GM21529 (cell line): ENCODE data around the gene ATP13A4.
"Not testable (repeated sequence)": the region's sequence is repeated elsewhere in the genome, so short reads cannot be mapped to it uniquely, and the experiment has no call there.

Experiments used
- ATAC-seq: cut with Tn5 transposase; IDR thresholded peaks from one replicate; pipeline ENCODE4 v1.9.1; 2021; ENCODE audit not compliant: unreplicated experiment

ATP13A4 gene

DNA sequence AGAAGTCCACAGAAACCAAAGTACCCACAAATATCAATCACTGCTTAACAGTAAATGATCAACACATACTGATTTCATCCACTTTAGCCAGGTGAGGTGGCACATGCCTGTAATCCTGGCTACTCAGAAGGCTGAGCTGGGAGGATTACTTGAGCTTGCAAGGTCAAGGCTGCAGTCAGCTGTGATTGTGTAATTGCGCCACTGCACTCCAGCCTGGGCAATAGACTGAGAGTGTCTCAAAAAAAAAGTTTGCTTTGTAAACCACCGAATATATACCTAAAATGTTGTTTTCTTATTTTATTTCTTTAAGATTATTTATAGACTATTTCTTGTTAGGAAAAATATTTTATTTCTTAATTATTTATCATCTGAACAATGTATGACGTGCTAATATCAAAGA lies 8.7 kb upstream of the ATP13A4 start:
- ATAC-seq: no peak

DNA sequence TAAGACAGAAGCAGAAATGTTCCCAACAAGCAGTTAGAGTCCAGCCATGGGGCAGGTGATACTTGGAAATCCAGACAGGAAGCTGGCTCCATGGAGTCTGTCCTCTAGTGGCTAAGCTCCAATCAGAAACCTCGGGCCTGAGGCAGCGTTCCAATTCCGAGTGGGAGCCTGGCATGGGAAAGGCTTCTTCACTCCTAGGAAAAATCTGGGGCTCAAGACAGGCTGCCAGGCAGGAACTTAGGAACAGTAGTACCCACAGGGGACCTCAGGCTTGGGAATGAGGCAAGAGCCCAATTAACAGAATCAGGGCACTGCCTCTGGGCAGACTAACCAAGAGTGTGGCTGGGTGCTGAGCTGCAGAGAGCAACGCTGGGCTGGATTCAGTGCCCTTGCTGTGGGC lies 6.2 kb upstream of the ATP13A4 start:
- no peak for ATAC-seq

DNA sequence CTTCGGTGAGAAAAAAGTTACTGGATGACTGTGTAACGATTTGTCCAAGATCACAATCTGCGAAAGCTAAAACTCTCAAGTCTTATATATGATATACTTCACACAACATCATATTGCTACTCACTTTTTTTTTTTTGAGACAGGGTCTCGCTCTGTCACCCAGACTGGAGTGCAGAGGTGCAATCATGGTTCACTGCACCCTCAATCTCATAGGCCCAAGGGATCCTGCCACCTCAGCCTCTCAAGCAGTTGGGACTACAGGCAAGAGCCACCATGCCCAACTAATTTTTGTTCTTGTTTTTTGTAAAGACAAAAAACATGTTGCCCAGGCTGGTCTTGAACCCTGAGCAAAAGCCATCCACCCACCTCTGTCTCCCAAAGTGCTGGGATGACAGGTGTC lies 5.4 kb upstream of the ATP13A4 start:
- ATAC-seq: no peak

DNA sequence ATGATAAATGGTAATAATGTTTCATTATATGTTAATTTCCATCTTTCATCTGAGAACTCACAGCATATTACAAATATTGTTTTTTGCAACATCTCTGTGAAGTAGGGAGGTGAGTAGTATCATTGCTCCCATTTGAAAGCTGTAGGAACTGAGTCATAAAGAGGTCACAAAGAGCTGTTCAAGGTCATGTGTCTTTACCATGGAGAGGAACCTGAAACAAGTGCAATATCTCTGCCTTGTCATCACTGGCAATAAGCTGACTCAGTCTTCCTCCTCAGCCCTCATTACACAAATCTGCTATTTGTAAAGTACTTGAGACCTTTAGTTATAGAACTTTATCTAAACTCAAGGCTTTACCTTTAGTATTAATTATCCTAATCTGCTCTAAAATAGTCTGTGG lies 4.4 kb upstream of the ATP13A4 start:
- no peak for ATAC-seq

DNA sequence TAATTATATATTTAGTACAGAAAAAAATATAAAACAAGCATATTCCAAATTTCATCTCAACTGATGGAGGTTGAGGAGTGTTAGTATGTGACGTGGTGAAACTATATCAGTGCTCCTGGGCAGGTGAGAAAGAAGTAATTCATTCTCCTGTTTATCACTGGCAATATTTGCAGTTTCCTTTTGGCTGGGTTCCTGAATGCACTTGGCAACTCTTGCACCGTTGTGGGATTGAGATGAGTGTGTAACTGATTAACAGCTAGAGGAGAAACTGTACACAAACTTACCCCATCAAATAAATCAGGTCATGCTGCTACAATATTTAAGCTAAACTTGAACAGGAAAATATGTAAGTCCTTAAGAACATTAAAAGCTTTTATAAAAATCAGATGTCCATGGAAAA lies 2.1 kb upstream of the ATP13A4 start:
- ATAC-seq: no peak

DNA sequence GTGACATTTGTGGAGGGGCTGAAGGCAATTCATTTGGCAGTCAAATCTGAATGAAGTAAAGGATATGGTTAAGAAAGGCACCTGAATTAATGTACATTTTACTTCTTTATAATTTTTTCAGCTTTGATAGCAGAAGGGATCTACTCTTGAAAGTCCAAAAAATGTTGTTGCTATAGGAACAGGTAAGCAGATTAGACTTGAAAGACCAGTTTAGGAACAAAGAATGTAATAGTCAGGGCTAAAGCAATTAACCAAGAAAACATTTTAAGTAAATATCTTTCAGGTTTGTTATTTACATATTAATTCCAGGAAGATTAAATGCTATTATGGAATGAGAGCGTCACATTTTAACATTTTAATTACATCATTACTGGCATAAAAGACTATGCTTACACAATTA lies 1.1 kb downstream of the ATP13A4 start:
- no peak for ATAC-seq

DNA sequence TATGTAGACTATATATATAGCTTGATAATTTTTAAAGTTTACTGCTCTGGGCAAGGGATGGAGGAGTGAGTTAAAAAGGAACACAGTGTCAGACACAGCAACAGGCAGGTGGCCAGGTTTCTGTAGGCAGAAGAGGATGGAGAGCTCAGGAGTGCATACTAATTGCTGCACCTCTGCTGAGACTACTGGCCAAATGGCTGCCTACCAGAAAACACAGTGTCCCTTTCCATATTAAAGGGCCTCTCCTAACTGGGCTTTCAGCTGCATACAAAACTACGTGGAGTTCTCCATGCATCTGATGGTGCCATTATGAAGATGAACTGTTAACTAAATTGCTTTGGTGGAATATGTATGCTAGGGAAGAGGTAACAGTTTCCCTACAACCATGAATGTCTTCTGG lies 1.8 kb downstream of the ATP13A4 start:
- no peak for ATAC-seq

DNA sequence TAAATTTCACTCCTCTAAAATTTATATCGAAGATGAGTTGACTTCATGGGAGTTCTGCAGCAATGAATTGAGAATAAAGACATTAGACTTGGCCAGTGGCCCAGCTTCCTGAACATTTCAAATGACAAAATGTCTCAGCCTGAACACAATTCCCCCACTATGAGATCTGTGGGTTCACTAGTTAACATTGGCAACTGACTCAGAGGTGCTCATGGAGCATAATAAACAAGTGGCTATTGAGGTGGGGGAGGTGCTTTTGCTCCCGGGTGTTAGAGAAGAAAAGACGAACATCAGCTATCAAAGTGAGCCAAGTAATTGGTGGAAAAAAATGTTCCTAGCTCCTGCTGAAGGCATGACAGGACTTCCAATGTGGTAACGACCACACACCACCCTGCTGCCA lies 6.3 kb downstream of the ATP13A4 start:
- no peak for ATAC-seq

DNA sequence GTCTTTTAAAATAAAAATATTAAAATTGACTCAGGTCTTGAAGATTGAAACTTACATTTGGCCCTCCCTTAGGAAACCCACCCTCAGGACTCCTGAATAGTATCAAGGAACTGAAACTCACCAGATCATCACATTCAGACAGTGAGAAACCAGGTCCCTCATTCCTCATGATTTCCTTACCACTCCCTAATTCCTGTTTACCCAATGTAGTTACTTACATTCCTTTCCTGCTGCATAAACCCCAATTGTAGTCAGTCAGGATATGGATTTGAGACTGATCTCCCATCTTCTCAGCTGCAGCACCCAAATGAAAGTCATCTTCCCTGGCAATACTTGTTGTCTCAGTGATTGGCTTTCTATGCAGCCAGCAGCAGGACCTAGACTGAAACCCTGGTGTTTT lies 8.6 kb downstream of the ATP13A4 start:
- no peak for ATAC-seq

DNA sequence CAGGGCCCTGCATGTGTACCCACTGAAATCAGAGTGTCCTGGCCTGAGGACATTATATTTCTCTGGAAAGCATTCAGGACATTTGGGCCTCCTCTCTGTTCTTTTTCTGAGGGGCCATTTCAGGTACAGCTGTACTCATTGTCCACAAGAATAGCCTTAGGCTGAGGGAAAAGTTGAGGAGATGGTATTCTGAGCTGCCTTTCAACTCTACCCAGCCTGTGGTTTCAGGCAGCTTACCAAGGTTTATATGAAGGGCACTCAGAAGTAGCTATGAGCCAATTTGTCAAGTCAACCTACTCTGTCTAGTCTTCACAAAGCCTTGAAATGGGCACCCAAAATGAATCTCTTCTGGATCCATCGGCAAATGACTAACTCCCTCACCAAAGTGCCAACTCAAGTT lies 9.4 kb downstream of the ATP13A4 start:
- no peak for ATAC-seq

DNA sequence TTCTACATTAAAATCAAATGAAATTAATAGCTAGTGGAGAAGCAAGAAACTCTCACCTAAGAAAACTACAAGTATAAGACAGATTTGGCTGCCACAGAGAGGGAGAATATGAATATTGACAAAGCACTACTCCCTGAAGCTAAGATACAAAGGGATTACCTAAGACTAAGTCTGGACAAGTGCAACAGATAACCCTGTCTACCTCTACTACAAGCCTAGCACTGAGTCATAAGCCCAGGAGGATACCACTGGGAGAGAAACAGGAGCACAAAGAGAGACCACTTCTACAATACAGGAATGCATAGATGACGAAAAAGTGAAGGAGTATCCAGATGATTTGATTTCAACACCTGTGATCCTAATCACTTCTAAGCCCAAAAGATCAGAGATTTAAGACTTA lies 10.4 kb downstream of the ATP13A4 start:
- ATAC-seq: no peak

DNA sequence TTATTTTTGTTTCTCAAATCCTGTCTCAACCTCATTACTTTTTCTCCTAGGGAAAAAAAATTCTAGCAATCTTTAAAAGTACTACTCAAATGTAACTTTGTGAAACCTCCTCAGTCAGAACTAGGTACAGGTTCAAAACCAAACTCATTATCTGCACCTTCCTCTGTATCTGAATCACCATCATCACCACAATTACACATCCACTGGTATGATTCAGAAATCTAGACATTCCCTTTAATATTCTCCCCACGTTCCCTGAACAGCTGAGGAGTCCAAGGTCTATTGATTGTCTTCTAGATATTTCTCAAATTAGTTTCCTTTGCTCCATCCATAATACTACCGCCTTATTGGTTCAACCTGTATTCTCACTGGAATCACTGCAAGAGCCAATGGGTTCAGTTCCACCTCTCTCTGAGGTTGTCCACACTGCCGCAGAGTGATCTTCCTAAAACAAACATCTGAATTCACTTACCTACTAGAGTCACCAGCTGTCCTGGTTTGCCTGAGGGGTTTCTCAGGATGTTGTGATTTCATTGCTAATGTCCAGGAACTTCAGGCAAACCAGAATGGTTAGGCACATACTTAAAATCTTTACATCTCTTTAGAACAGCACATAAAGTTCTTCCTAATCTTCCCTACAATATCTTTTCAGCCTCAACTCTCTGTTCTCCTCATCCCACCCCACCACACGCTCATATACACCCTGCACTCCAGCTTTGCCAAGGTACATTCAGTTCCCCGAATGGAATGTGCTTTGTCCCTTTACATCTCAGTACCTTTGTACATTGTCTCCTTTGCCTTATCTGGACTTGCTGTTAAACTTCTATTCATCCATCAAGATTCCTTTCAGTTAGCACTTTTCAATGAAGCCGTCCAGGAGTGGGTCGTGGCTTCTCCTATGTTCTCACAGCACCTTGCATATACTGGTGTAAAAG lies 24.2 kb downstream of the ATP13A4 start:
- ATAC-seq: no peak

DNA sequence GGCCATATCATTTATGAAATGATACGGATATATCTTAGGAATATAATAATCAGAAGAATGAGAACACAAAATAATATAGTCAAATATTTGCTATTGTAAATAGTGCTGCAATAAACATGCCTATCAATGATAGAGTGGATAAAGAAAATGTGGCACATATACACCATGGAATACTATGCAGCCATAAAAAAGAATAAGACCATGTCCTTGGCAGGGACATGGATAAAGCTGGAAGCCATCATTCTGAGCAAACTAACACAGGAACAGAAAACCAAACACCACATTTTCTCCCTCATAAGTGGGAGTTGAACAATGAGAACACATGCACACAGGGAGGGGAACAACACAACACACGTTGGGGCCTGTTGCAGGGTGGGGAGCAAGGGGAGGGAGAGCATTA lies 28.6 kb downstream of the ATP13A4 start:
- ATAC-seq: not testable (repeated sequence)

DNA sequence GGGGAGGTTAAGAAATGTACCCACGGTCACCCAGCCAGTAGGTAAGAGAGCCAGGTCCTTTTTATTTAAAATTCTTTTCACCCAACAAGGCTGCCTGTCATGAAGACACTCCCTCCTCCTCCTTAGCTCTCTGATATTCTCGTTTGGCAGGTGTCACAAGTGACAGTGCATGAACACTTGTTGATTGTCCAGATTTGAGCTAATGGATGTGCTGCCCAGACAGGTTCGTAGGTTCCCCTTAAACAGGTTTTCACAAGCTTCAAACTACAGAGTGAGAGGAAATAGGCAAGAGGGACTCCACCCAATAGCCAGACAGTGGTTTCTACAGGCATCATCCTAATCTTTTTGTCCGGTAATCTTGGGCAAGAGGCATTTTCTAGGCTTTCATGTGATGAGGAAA lies 32.2 kb downstream of the ATP13A4 start:
- ATAC-seq: no peak

DNA sequence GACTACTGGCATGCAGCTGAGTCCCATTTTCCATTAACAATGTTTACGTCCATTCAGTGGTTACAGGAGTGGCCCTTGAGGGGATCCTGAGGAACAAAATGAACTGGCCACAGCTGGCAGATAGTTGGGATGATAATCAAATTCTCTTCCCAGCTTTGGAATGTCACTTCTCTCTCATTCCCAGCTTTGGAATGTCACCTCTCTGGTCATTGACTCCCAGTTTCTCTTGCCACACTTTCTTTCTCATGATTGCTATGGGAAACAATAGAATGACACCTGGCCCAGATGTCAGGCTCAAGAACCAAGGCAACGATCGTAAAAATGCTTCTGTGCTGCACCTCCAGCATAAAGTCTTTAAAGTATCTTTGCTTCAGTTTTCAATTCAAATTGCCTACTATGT lies 34.0 kb downstream of the ATP13A4 start:
- no peak for ATAC-seq

DNA sequence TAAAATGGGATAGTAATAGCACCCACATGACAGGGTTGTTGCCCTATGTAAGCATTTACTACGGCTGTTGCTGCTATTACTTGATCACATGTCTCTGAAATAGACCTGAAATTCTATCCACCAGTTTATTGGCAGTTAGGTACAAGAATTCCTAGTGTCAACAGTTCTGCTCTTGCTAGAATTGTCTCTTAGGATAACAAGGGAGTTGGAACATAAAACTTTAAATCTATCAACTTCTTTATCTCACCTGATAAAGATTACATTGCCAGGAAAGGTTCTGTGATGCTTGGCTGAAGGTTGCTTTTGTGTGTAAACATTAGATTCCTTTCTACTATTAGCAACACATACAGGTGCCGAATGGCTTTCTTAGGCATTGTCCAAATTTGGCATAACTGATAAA lies 38.7 kb downstream of the ATP13A4 start:
- no peak for ATAC-seq

DNA sequence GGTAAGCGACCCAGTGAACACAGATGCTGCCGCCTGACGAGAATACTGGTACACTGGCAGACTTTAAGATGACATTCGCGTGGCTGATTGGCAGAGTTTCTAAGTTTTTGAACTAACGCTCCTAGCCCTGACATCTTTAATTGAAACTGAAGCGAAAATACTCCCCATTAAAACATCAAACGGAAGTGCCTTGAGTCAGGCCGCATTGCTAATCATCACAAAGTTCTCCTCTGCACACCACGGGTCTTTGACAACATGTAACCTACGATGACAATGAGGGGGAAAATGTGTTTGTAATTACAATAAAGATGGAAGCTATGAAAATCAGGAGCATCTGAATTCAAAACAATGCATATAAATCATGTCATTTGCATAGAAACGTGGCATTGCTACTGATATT lies 44.5 kb downstream of the ATP13A4 start:
- no peak for ATAC-seq

DNA sequence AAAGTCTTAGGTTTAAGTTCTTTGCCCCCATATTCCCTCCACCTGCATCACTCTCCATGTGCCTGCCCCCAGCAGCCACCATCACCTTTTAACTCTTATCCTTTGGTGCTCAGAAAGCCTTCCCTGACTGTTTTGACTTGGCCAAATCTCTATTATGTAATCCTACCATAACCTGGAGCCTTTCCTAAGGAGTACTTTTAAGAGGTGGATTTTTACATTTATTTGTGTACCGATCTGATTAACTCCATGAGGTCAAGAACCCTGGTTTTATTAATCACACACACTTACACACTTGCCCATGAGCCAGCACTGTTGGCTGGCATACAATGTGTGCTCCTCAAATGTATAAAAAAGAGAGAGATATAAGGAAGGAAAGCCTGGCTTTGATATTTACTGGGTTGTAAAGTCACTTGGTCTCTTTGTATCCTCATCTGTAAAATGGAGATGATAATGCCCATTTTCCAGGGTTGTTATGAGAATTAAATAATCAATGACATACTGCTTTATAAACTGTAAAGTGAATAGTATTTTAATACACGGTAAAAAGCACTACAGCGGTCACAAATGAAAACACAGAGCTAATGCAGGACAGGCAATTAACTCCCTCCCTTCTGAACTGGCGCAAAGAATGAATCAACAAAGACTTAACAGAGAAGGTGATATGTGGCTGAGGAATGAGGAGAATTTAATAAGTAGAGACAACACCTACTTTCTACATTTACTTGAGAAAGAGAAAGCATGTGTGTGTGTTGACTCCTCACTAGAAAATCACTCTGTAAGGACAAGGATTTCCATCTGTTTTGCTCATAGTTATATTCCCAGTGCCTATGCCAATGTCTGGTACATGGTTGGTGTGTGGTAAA lies 45.4 kb downstream of the ATP13A4 start:
- no peak for ATAC-seq

DNA sequence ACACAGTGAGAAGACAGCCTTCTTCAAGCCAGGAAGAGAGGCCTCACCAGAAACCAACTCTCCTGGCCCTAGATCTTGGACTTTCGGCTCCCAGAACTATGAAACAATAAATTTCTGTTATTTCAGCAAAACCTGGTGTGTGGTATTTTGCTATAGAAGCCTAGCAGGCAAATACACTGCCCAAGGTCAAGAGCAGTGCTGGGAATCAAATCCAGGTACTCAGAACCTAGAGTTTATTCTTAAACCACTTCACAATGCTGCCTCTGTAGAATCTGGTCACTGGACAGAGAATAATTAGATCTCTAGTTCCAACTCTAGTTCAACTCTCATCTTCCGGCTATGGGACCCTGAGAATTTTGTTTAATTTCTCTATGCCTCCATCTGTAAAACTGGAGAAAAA lies 46.6 kb downstream of the ATP13A4 start:
- ATAC-seq: no peak

DNA sequence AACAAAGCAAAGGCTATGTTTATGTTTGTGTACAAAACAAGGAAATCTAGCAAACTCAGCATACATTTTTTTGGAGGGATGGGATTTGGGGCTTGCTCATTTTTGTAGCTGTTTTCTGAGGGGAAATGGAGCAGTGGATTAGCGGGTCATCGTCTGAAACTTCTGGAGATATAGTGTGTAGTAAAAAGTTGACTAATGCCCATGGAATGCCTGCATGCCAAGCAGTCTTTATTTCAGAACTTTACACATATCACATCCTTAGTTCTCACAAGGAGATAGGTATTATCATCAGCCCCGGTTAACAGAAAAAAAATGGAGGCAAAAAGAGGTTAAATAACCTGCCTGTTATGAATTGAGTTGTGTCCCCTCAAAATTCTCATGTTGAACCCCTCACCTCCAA lies 47.1 kb downstream of the ATP13A4 start:
- ATAC-seq: no peak

DNA sequence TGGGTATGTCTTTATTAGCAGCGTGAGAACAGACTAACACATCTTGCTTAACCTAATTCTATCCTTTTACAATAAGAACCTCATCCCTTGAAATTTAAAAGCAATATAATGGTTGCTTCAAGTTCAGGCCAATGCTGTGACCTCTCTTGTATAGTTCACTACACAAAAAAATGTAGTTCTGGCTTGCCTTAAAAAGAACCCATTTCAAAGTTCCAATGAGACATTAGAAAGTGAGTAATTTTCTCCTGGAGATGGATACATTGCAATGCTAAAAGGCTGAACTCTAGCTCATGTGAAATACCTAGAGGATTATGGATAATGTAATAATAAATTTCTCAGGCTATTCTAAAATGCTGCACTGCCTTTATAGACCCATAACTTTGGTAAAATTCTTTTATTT lies 47.8 kb downstream of the ATP13A4 start:
- no peak for ATAC-seq

DNA sequence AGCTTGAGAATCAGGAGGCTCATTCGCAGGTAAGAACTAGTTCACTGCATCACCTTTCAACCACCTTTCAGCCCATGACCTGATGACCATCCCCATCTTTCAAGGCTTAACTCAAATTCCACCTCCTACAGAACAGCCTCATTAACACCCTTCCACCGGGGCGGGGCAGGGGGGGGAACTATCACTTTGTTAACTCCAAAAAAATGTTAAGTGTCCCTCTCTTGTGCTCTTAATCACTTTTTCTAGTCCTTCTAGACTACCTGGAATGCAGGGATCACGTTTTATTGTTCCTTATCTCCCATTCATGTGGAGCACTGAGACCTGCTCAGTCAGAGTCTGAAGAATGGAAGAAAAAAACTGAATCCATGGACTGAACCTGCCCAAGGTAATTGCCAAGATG lies 51.8 kb downstream of the ATP13A4 start:
- ATAC-seq: no peak
